ENCODE data around the gene YKT6.

Gene YKT6

GRCh38 chr7:44220046-44220357 is 19.2 kb downstream of the YKT6 start:
- H3K36me3 ChIP-seq (replicated peaks; ENCODE audit: low read depth, low read length): no peaks in the 10 kb centered on the region
- no peaks in the 10 kb centered on the region for H3K9me3 ChIP-seq (ENCODE audit: insufficient read depth, low read length)
- no peaks in the 10 kb centered on the region for H4K20me1 ChIP-seq (ENCODE audit: insufficient read depth, low read length)
- H3K27ac ChIP-seq (ENCODE audit: low read length): no peak overlapping the region
- TF ChIP-seq CTCF (IDR thresholded peaks at IDR 0.05; ENCODE audit: low read depth, low read length): no peak
- no peak for TF ChIP-seq EZH2phosphoT487 (IDR thresholded peaks at IDR 0.05; ENCODE audit: low read depth)
- H3K79me2 ChIP-seq (ENCODE audit: low read length): no peaks in the 10 kb centered on the region
- H3K4me1 ChIP-seq (ENCODE audit: low read length): no peaks in the 10 kb centered on the region
- no peak overlapping the region for H3K9ac ChIP-seq (ENCODE audit: low read length)
- no peak overlapping the region for H3K4me3 ChIP-seq (ENCODE audit: low read length)
- no peak overlapping the region for H3K4me2 ChIP-seq (ENCODE audit: low read length)
- no peak overlapping the region for H2AFZ ChIP-seq (ENCODE audit: low read depth, low read length)
- peaks cover 5% of the 10 kb centered on the region; the same call in 1 of the 2 replicates for H3K27me3 ChIP-seq (ENCODE audit: low read depth, low read length)

- peaks cover 8% of the 10 kb centered on the region; the same call in 1 of the 2 replicates for H3K27me3 ChIP-seq (ENCODE audit: low read depth, low read length)
- no peaks in the 10 kb centered on the region for H3K36me3 ChIP-seq (replicated peaks; ENCODE audit: low read depth, low read length)
- no peak overlapping the region for H2AFZ ChIP-seq (ENCODE audit: low read depth, low read length)
- H3K79me2 ChIP-seq (ENCODE audit: low read length): no peaks in the 10 kb centered on the region
- TF ChIP-seq EZH2phosphoT487 (IDR thresholded peaks at IDR 0.05; ENCODE audit: low read depth): no peak
- TF ChIP-seq CTCF (IDR thresholded peaks at IDR 0.05; ENCODE audit: low read depth, low read length): no peak
- no peaks in the 10 kb centered on the region for H3K4me1 ChIP-seq (ENCODE audit: low read length)
- H3K9me3 ChIP-seq (ENCODE audit: insufficient read depth, low read length): no peaks in the 10 kb centered on the region
- H3K4me3 ChIP-seq (ENCODE audit: low read length): no peak overlapping the region
- no peak overlapping the region for H3K9ac ChIP-seq (ENCODE audit: low read length)
- no peak overlapping the region for H3K27ac ChIP-seq (ENCODE audit: low read length)
- no peaks in the 10 kb centered on the region for H4K20me1 ChIP-seq (ENCODE audit: insufficient read depth, low read length)
- H3K4me2 ChIP-seq (ENCODE audit: low read length): no peak overlapping the region
These were observed 19.8 kb downstream of the YKT6 start for GRCh38 chr7:44220358-44221112.

- Histone ChIP-seq H4K20me1 (ENCODE audit: insufficient read depth, low read length) (no peaks in the 10 kb centered on the region), H3K9me3 (ENCODE audit: insufficient read depth, low read length) (no peaks in the 10 kb centered on the region), H3K4me2 (ENCODE audit: low read length) (peak overlapping the region; percentile 25; the same call in 1 of the 2 replicates), H3K4me3 (ENCODE audit: low read length) (no peak overlapping the region), H2AFZ (ENCODE audit: low read depth, low read length) (no peak overlapping the region), H3K9ac (ENCODE audit: low read length) (no peak overlapping the region), H3K79me2 (ENCODE audit: low read length) (no peaks in the 10 kb centered on the region), H3K27me3 (ENCODE audit: low read depth, low read length) (peaks cover 13% of the 10 kb centered on the region; the same call in 1 of the 2 replicates), H3K27ac (ENCODE audit: low read length) (no peak overlapping the region), H3K4me1 (ENCODE audit: low read length) (no peaks in the 10 kb centered on the region), H3K36me3 (replicated peaks; ENCODE audit: low read depth, low read length) (no peaks in the 10 kb centered on the region)
- TF ChIP-seq EZH2phosphoT487 (IDR thresholded peaks at IDR 0.05; ENCODE audit: low read depth) (no peak), CTCF (IDR thresholded peaks at IDR 0.05; ENCODE audit: low read depth, low read length) (no peak)
These were observed 20.5 kb downstream of the YKT6 start for GRCh38 chr7:44221231-44221791.

GRCh38 chr7:44222074-44222473 is 21.3 kb downstream of the YKT6 start:
- H2AFZ ChIP-seq (ENCODE audit: low read depth, low read length): no peak overlapping the region
- no peak overlapping the region for H3K4me3 ChIP-seq (ENCODE audit: low read length)
- peaks cover 13% of the 10 kb centered on the region; the same call in 1 of the 2 replicates for H3K27me3 ChIP-seq (ENCODE audit: low read depth, low read length)
- H3K4me2 ChIP-seq (ENCODE audit: low read length): no peak overlapping the region
- TF ChIP-seq EZH2phosphoT487 (IDR thresholded peaks at IDR 0.05; ENCODE audit: low read depth) (no peak), CTCF (IDR thresholded peaks at IDR 0.05; ENCODE audit: low read depth, low read length) (no peak)
- no peaks in the 10 kb centered on the region for H4K20me1 ChIP-seq (ENCODE audit: insufficient read depth, low read length)
- no peaks in the 10 kb centered on the region for H3K36me3 ChIP-seq (replicated peaks; ENCODE audit: low read depth, low read length)
- no peak overlapping the region for H3K9ac ChIP-seq (ENCODE audit: low read length)
- H3K9me3 ChIP-seq (ENCODE audit: insufficient read depth, low read length): no peaks in the 10 kb centered on the region
- H3K27ac ChIP-seq (ENCODE audit: low read length): no peak overlapping the region
- H3K4me1 ChIP-seq (ENCODE audit: low read length): no peaks in the 10 kb centered on the region
- H3K79me2 ChIP-seq (ENCODE audit: low read length): no peaks in the 10 kb centered on the region
